GM21619 (cell line): ENCODE results near the gene ITIH1.

Experiments
- ATAC-seq: cut with Tn5 transposase; IDR thresholded peaks from one replicate; pipeline ENCODE4 v1.9.1; 2021; ENCODE audit not compliant: unreplicated experiment

The ITIH1 gene

DNA sequence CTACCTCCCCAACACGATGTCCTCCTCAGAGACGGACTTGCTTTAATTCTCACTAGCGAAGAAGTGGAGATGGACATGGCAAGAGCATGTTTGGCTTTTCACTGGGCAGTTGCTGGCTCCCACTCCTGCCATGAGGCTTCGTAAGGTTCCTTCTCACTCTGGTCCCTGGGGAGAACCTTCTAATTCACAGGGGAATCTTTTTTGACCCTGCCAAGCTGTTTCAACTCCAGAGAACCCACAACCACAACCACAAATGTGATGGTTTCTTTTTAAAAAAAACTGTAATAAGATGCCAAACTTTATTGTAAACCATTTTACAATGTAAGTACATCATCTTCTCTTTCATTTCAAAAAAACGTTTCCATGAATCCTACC lies 59.1 kb downstream of the ITIH1 start:
- ATAC-seq, result no peak

DNA sequence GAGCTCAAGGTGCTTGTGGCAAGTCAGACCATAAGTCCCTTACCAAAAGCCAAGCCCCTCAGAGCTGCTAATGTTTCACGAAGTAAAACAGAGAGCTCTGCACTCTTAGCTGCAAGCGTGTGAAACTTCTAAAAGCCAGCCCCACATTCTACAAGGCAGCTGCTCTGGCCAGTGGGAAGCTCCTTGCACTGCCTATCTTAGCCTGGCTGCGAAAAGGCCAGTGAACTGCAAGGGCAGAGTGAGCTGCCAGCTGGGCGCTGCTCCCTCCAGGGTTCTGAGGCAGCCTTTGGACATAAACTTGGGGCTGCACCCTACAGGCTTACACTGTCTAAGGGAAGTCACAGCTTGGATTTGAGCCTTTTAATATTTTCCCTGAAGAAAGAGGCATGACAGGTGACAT lies 59.6 kb downstream of the ITIH1 start:
- ATAC-seq, result no peak

DNA sequence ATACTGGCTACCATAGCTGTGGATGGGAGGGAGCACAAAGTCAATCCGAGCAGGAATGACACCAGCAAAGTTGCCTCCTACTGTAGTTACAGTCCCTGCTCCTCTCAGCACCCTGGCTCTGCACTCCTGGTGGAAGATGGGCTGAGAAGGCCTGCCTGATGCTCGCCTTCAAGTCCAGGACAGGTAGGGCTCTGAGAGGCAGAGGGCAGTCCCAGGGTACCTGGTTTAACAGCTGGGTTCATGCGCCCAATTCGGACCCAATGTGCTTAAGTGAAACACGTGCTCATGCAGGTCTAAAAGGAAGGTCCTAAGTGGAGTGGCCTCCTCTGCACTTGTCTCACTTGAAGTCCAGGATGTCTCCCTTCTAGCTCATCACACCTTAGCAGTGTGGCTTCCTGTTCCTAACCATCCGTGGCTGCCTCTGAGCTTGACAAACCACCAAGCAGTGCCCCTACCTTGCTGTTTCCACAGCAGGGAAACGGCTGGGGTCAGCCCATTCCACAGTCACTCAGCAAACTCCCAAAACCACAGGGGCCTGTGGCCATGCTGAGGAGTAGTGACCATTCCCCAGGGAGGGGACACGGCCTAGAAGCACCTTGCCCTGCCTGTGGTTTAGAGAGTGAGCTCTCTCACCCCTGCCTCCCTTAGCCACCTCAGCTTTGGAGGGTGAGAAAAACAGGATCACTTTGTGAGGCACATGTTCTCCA lies 61.3 kb downstream of the ITIH1 start:
- ATAC-seq, result no peak

DNA sequence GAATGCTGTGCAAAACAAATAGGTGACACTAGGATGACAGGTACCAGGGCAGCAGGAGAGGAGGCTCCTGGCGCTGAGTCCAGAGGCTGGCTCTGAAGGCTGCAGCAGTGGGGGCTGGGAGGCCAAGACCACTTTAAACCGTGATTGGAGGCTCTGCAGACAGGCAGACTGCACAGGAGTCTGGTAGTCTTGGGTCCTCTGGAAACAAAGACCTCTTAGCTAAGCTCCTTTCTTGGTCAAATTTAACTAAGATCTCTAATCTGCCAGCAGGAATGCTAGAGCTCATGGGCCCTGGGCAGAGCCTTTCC lies 61.8 kb downstream of the ITIH1 start:
- no peak for ATAC-seq

DNA sequence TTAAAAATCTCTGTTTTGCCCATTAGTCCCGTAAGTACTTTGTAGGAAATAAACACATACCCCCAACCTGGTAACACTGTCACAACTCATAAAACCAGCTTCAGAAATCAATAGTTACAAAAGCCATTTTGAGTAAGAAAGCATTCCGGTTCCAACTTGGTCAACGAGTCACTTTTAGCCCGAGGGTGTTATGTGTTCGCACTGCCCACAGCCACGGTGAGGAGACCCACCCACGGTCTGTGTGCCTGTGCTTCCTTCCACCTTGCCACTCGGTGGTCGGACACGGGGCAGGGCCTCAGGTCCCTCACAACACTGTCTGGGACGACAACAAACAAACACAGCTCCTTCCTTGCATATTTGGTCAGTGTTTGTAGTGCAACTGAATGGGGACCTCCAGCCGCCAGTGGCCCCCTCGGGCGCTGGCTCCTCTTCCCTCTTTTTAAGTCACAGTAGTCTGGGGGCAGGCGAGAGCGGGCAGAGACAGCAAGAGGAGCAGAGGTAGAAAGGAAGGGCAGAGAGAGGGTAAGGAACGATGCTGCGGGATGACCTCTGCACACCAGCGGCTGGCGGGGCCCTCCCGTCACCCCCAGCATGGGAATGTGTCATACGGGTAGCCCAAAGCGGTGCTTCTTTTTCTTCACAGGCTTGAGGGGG lies 62.6 kb downstream of the ITIH1 start:
- no peak for ATAC-seq

DNA sequence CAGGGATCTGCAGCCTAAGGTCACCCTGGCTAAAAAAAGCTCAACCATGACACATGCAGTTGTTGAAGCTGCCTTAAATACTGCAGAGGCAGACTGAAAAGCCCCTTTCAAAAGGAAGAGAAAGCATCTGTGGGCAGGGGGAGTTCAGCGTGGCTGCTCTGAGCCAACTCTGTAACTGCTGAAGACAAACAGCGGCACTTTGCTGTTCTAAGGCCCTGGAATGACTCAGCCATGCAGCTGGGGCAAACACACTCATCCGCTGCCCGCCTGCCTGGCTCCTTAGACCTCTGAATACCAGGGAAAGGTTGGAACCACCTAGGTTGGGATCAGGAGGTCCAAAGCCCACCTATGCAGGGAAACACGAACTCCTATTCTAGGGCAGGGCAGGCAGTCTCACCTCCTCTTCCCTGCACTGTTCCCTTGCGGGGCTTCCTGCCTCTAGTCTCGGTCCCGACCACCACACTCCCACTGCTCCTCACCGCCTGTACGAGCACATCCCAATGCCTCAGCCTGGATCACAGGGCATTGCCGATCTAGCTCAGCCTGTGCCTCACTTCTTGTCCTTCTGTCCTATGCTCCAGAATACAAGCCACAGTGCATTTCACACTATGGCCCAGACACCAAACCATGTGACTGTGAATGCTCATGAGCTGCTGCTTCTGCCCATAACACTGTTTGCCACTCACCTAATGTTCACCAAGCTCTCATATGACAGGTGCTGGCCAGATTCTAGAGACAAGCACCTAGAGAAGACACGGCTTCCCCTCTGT lies 64.0 kb downstream of the ITIH1 start:
- ATAC-seq, result no peak
